CD4-positive, alpha-beta T cell (primary cell): Measurements from ENCODE around the gene SPRY4. TPM values are rescaled to one million over a fixed set of nuclear protein-coding genes. Genes with fewer than 3 reads are reported as not detected.

ENCODE experiments used
- ATAC-seq: fragments of 200-7000 bp; cut with Tn5 transposase; one replicate; pipeline ENCODE4 v1.10.0; 2022; ENCODE audit warnings: mild to moderate bottlenecking; ENCODE audit not compliant: poor library complexity
- CTCF ChIA-PET: fragments of 350-600 bp; sonication (Branson Sonifier 250); formaldehyde crosslinking; loops from one replicate; lab custom pipeline; 2021; ENCODE audit warnings: antibody characterized with exemption, inconsistent platforms; lab: Charles Lee
- POLR2A ChIA-PET: fragments of 350-600 bp; sonication (Branson Sonifier 250); formaldehyde crosslinking; loops from one replicate; lab custom pipeline; 2021; ENCODE audit warnings: antibody characterized with exemption, inconsistent platforms; lab: Charles Lee
- DNase-seq, 14 experiments: peaks; one replicate each; pipeline ENCODE4 v3.0.0-alpha.2; 2013 to 2020; ENCODE audit warnings: mixed read lengths in 2 of 14
- H3K27ac ChIP-seq, 2 donors: one replicate each; pipeline versions ENCODE4 v1.5.1 to v1.7.0; 2013; ENCODE audit warnings: low read length in 2 of 2, low read depth in 1 of 2, mild to moderate bottlenecking in 1 of 2
- H3K27me3 ChIP-seq, 2 experiments: 1 replicate in 1 of 2; 2 replicates in 1 of 2; pipeline versions ENCODE4 v1.6.1 to v1.7.0; 2013; ENCODE audit warnings: low read length in 2 of 2, control low read depth in 1 of 2, mild to moderate bottlenecking in 1 of 2, moderate library complexity in 1 of 2; ENCODE audit not compliant: insufficient read depth in 2 of 2, control insufficient read depth in 1 of 2
- H3K36me3 ChIP-seq: one replicate; pipeline ENCODE4 v1.6.1; 2013; ENCODE audit warnings: low read length, control low read depth; ENCODE audit not compliant: insufficient read depth
- H3K4me1 ChIP-seq: one replicate; pipeline ENCODE4 v1.6.1; 2013; ENCODE audit warnings: low read length, control low read depth; ENCODE audit not compliant: insufficient read depth
- H3K4me3 ChIP-seq: one replicate; pipeline ENCODE4 v1.5.1; 2013; ENCODE audit warnings: mild to moderate bottlenecking, low read length, moderate library complexity
- H3K9me3 ChIP-seq, 2 experiments: 1 replicate in 1 of 2; 2 replicates in 1 of 2; pipeline versions ENCODE4 v1.6.1 to v1.7.0; 2013; ENCODE audit warnings: low read length in 2 of 2, mild to moderate bottlenecking in 2 of 2, control low read depth in 1 of 2, moderate library complexity in 1 of 2; ENCODE audit not compliant: control insufficient read depth in 1 of 2, insufficient read depth in 1 of 2
- H3K27ac Mint-ChIP-seq: one replicate; pipeline ENCODE4 v1.8.0; 2020; ENCODE audit warnings: mixed read lengths
- H3K27me3 Mint-ChIP-seq: one replicate; pipeline ENCODE4 v1.8.0; 2021; ENCODE audit warnings: mixed read lengths
- H3K36me3 Mint-ChIP-seq: one replicate; pipeline ENCODE4 v1.8.0; 2021; ENCODE audit warnings: low read depth, mixed read lengths
- H3K4me1 Mint-ChIP-seq: one replicate; pipeline ENCODE4 v1.8.0; 2021; ENCODE audit warnings: low read depth, mixed read lengths
- H3K4me3 Mint-ChIP-seq: one replicate; pipeline ENCODE4 v1.8.0; 2020; ENCODE audit warnings: mild to moderate bottlenecking, mixed read lengths
- H3K9me3 Mint-ChIP-seq: one replicate; pipeline ENCODE4 v1.8.0; 2020; ENCODE audit warnings: mixed read lengths
- intact Hi-C, 2 experiments: fragments of 100-400 bp; cut with DNase I in 1 of 2; cut with micrococcal nuclease in 1 of 2; formaldehyde crosslinking; loops; one replicate each; pipeline versions ENCODE4 v1.15.1 to v1.9.0; 2023 to 2025; cut with DNase I, micrococcal nuclease
- total RNA-seq, 174 experiments: library from RNA in 2 of 174; stranded (reverse) in 2 of 174; gene quantifications; one replicate each; pipeline ENCODE4 v1.2.3 and lab custom pipeline; 2021 to 2026
- TF ChIP-seq, protein P1 (sequence below): fragments of 200-600 bp; IDR thresholded peaks from one replicate; pipeline ENCODE4 v1.8.0; 2022; ENCODE audit warnings: antibody characterized with exemption, mild to moderate bottlenecking

SPRY4 gene
- total RNA-seq, 2 experiments from 2014 or later, result 0.16 to 0.34 TPM

DNA sequence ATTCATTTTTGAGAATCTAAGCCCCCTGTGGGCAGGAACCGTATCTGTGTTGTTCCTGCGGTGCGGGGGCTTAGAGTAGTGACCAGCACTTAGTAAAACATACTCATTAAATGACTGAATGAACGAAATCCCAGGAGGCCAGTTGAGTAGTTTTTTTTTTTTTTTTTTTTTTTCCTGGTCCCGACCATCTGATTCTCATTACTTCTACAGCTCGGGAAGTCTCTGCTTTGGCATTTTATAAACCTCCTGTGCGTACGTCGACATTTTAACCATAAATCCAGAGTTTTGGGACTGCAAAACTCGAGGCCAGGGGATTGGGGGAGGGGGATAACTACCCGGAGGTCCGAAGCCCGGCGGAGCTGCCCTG, 31.5 kb upstream of the SPRY4 start:
- Histone ChIP-seq H3K4me1 (peaks cover 40% of the 10 kb centered on the region), H3K9me3 (no peaks in the 10 kb centered on the region), H3K36me3 (no peaks in the 10 kb centered on the region), H3K27me3 (no peaks in the 10 kb centered on the region), H3K4me3 (peak overlapping the region; percentile 65), H3K27ac (peak overlapping the region in 1 of 2 donors; percentile 56)
- Mint-ChIP-seq H3K9me3 (no peaks in the 10 kb centered on the region), H3K4me1 (peaks cover 66% of the 10 kb centered on the region), H3K4me3 (peak overlapping the region; percentile 93), H3K27ac (peak overlapping the region; percentile 73), H3K27me3 (no peaks in the 10 kb centered on the region), H3K36me3 (no peaks in the 10 kb centered on the region)
- ATAC-seq (no peak), DNase-seq (no peak)
- TF ChIP-seq, protein P1, sequence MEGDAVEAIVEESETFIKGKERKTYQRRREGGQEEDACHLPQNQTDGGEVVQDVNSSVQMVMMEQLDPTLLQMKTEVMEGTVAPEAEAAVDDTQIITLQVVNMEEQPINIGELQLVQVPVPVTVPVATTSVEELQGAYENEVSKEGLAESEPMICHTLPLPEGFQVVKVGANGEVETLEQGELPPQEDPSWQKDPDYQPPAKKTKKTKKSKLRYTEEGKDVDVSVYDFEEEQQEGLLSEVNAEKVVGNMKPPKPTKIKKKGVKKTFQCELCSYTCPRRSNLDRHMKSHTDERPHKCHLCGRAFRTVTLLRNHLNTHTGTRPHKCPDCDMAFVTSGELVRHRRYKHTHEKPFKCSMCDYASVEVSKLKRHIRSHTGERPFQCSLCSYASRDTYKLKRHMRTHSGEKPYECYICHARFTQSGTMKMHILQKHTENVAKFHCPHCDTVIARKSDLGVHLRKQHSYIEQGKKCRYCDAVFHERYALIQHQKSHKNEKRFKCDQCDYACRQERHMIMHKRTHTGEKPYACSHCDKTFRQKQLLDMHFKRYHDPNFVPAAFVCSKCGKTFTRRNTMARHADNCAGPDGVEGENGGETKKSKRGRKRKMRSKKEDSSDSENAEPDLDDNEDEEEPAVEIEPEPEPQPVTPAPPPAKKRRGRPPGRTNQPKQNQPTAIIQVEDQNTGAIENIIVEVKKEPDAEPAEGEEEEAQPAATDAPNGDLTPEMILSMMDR, result no peak
- intact Hi-C loops, result loop anchor here (2.0 to 10.0 kb wide), 6 partner anchors 32 to 1831 kb away; partner anchors contain the start of genes SPRY4 (in 2 of the 2), ARAP3 (in 1 of the 2) and GNPDA1 (in 1 of the 2)
- ChIA-PET CTCF (interaction anchor here (0.6 to 1.8 kb wide), 3 partner anchors 31 to 137 kb away, joined by 3 to 5 read pairs (median 4); partner anchors contain the start of gene SPRY4), POLR2A (interaction anchor here (0.7 to 3.4 kb wide), 12 partner anchors 12 to 387 kb away, joined by 3 to 16 read pairs (median 4); partner anchors contain the start of genes RNF14 and SPRY4)

DNA sequence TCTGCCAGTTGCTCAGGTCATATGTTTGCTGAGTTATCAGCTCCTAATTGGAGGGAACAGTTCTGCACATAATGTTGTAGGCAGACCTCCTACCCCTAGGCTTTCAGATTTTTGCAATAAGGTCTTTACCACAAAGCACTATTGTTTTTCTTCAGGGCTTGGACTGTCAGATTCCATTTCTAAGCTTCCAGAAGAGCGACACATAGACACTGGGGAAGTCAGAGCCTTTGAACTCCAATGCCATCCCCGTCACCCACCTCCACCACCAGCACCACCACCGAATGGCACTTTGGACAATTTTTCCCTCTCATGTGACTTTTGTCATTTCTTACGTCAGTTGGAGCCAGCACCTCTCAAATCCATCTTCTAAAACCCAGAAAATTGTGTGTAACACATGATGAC, 28.3 kb upstream of the SPRY4 start:
- Histone ChIP-seq H3K36me3 (no peaks in the 10 kb centered on the region), H3K4me1 (peaks cover 23% of the 10 kb centered on the region), H3K4me3 (no peak overlapping the region), H3K27me3 (no peaks in the 10 kb centered on the region), H3K9me3 (no peaks in the 10 kb centered on the region), H3K27ac (no peak overlapping the region)
- POLR2A ChIA-PET, result interaction anchor here (1.0 kb wide), 1 partner anchor 346 kb away, joined by 3 read pairs; no protein-coding TSS in a partner anchor
- peaks cover 34% of the 10 kb centered on the region for H3K4me1 Mint-ChIP-seq
- no peak for DNase-seq
- TF ChIP-seq, protein P1, result no peak
- ATAC-seq, result no peak
- peak overlapping the region; percentile 25 for H3K4me3 Mint-ChIP-seq
- H3K36me3 Mint-ChIP-seq, result no peaks in the 10 kb centered on the region
- intact Hi-C loops, result loop anchor here (10.0 kb wide), 2 partner anchors 198 to 338 kb away; partner anchors contain the start of gene GNPDA1 (in 1 of the 2)
- H3K9me3 Mint-ChIP-seq, result no peaks in the 10 kb centered on the region
- H3K27me3 Mint-ChIP-seq, result no peaks in the 10 kb centered on the region
- no peak overlapping the region for H3K27ac Mint-ChIP-seq
- CTCF ChIA-PET, result interaction anchor here (1.3 kb wide), 1 partner anchor 28 kb away, joined by 4 read pairs; the partner anchor contains the start of gene SPRY4

DNA sequence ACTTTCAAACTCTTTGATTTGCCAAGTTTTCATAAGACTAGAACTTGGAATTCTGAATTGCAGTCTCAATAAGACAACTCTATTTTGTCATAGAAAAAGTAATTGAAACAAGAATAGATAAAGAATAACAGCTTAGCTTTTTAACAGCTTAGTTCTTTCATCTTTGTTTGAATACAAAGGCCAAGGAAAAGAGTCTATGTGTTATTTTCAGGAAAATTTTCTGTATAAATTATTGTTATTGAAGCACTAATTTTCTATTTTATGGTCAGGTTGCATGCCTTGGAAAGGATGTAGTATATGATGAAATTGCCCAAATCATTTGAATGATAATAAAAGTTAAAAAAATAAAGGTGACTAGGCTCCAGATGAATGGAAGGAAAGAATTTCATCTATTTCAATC, 25.2 kb upstream of the SPRY4 start:
- peaks cover 0 to 2% of the 10 kb centered on the region in 2 experiments for H3K27me3 ChIP-seq
- ChIA-PET POLR2A (interaction anchor here (0.7 kb wide), 1 partner anchor 360 kb away, joined by 3 read pairs; no protein-coding TSS in a partner anchor), CTCF (no interaction called here)
- Mint-ChIP-seq H3K36me3 (no peaks in the 10 kb centered on the region), H3K9me3 (peaks cover 2% of the 10 kb centered on the region), H3K4me1 (peaks cover 15% of the 10 kb centered on the region), H3K4me3 (no peak overlapping the region), H3K27ac (no peak overlapping the region), H3K27me3 (no peaks in the 10 kb centered on the region)
- DNase-seq (no peak), ATAC-seq (no peak)
- H3K36me3 ChIP-seq, result no peaks in the 10 kb centered on the region
- intact Hi-C loops, result loop anchor here (10.0 kb wide), 2 partner anchors 195 to 335 kb away; partner anchors contain the start of gene GNPDA1 (in 1 of the 2)
- no peaks in the 10 kb centered on the region for H3K4me1 ChIP-seq
- H3K9me3 ChIP-seq, result peaks cover 7 to 16% of the 10 kb centered on the region in 2 experiments
- H3K4me3 ChIP-seq, result no peak overlapping the region
- TF ChIP-seq, protein P1, result no peak
- no peak overlapping the region for H3K27ac ChIP-seq
